GM19238 (cell line): Measurements from ENCODE around the gene HBE1.
"Not testable (repeated sequence)": the region's sequence is repeated elsewhere in the genome, so short reads cannot be mapped to it uniquely, and the experiment has no call there.

Source experiments
- DNase-seq: peaks from one replicate; pipeline ENCODE4 v3.0.0; 2011; ENCODE audit warnings: low spot score; ENCODE audit not compliant: insufficient read length

HBE1 gene

GRCh38 chr11:5269715-5270147 lies at the start of gene HBE1:
TSS of gene HBE1 (minus strand) at chr11:5269945. CDS start at chr11:5269890, 55 bp downstream.
- no peak for DNase-seq

DNA sequence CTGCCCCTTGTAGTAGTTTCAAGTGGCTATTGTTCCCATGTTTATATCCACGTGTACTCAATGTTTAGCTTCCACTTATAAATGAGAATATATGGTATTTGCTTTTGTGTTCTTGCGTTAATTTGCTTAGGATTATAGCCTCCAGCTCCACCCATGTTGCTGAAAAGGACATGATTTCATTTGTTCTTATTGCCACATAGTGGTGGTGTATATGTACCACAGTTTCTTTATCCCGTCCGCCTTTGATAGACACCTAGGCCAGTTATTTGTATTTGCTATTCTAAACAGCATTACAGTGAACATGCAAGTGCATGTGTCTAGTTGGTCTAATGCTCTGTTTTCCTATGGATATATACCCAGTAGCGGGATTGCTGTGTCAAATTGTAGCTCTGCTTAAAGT lies 47.5 kb upstream of the HBE1 start:
- no peak for DNase-seq

DNA sequence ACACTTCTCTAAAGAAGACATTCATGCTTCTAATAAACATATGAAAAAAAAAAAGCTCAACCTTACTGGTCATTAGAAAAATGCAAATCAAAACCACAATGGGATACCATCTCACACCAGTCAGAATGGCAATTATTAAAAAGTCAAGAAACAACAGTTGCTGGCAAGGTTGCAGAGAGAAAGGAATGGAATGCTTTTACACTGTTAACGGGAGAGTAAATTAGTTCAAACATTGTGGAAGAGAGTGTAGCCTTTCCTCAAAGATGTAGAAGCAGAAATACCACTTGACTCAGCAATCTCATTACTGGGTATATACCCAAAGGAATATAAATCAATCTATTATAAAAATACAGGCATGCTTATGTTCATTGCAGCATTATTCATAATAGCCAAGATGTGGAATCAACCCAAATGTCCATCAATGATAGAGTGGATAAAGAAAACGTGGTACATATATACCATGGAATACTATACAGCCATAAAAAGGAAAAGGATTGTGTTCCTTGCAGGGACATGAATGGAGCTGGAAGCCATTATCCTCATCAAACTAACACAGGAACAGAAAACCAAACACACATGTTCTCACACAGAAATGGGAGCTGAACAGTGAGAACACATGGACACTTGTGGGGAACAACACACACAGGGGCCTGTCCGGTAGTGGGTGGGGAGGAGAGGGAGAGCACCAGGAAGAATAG lies 43.7 kb upstream of the HBE1 start:
- DNase-seq: not testable (repeated sequence)

- DNase-seq: no peak
Observed at GRCh38 chr11:5310423-5310822, 40.7 kb upstream of the HBE1 start.

GRCh38 chr11:5307256-5308019 lies 37.7 kb upstream of the HBE1 start:
- no peak for DNase-seq

DNA sequence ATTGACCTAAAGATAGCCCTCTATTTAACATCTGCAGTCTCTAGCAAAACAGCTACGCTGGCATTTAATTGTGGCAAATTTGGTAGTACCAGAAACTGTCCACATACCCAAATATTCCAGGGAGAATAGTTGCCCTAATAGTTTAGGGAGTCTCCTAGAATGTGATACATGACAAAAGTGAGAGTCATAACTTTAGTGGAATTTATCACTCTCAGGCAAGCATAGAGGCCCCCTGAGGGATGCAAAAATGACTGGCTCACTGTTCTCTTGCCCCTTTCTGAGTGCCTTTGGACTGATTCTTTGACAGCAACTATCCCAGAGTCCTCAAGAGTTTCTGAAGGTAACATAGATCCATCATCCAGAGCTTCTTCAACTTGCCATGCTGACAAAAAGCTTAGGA lies 34.3 kb upstream of the HBE1 start:
- no peak for DNase-seq

- DNase-seq: no peak
Observed at GRCh38 chr11:5303626-5304025, 33.9 kb upstream of the HBE1 start.

- no peak for DNase-seq
Observed at GRCh38 chr11:5301846-5302245, 32.1 kb upstream of the HBE1 start, which contains the start of gene OR51B4. TSS of gene OR51B4 (minus strand) at chr11:5301946. CDS start at chr11:5301946, 0 bp downstream.

- DNase-seq: no peak
Observed at GRCh38 chr11:5300251-5300650, 30.5 kb upstream of the HBE1 start.

- no peak for DNase-seq
Observed at GRCh38 chr11:5298451-5298850, 28.7 kb upstream of the HBE1 start.

- no peak for DNase-seq
Observed at GRCh38 chr11:5297721-5298323, 28.1 kb upstream of the HBE1 start.

- not testable (repeated sequence) for DNase-seq
Observed at GRCh38 chr11:5294342-5294995, 24.7 kb upstream of the HBE1 start.

DNA sequence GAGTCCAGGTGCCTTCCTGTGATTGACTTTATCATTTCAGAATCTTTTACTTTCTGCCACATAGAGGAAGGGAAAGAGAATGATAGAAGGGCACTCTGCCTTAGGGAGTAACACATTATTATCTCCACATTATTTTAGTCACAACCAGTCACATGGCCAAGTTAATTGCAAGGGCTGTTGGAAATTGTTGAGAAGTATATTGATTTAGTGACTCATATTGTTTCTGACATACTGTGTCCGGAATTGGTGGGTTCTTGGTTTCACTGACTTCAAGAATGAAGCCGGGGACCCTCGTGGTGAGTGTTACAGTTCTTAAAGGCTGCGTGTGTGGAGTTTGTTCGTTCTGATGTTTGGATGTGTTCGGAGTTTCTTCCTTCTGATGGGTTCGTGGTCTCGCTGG lies 23.3 kb upstream of the HBE1 start:
- DNase-seq: no peak

GRCh38 chr11:5291207-5291838 lies 21.6 kb upstream of the HBE1 start:
- peak; percentile 21 for DNase-seq

- no peak for DNase-seq
Observed at GRCh38 chr11:5290106-5290505, 20.4 kb upstream of the HBE1 start.

DNA sequence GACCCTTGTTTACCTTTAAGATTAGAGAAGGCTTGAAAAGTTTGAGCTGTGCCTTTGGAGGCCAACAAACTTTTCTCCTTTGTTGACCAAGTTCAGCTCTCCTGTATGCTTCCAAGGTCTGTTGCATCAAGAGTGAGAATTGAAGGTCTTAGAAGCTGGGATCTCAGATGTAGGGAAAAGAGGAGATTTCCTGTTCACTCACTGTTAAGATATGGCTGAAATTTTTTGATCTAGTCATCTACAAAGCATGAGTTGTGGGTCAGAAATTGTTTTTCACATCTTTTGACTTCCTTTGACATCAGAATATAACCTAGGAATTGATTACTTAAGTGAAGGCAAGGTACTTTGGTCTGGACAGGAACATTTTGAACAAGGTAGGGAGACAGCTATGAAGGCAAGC lies 20.0 kb upstream of the HBE1 start:
- no peak for DNase-seq

- DNase-seq: no peak
Observed at GRCh38 chr11:5288906-5289550, 19.3 kb upstream of the HBE1 start.

- DNase-seq: no peak
Observed at GRCh38 chr11:5288108-5288905, 18.6 kb upstream of the HBE1 start.

DNA sequence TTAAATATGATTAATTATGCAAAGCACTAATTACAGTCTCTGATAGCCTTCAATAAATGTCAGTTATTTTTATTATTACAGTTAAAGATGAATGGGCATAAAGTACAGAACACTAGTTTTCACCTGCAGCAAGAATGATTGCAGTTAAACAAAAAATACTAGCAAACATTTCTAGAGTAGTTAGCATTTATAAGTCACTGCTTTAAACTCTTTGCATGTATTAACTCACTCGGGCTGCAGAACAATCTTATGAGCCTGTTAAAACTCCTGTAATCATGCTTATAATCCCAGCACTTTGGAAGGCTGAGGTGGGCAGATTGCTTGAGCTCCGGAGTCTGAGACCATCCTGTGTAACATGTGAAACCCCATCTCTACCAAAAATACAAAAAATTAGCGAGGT lies 17.2 kb upstream of the HBE1 start:
- DNase-seq: no peak

- DNase-seq: no peak
Observed at GRCh38 chr11:5286351-5286750, 16.6 kb upstream of the HBE1 start.
